ENCODE measurements around the gene TGFBR3. TPM values are rescaled to one million over a fixed set of nuclear protein-coding genes. Genes with fewer than 3 reads are reported as not detected.

Gene TGFBR3
- total RNA-seq, 3 donors from 2014 or later, result 18.9 to 34.1 (median 20.0) TPM

- ATAC-seq (no peak), DNase-seq (no peak)
- Mint-ChIP-seq H3K4me3 (no peak overlapping the region), H3K36me3 (ENCODE audit: insufficient read depth) (peaks cover 36% of the 10 kb centered on the region), H3K4me1 (ENCODE audit: low read depth) (peaks cover 38% of the 10 kb centered on the region), H3K27me3 (ENCODE audit: low read depth) (no peaks in the 10 kb centered on the region), H3K9me3 (no peaks in the 10 kb centered on the region)
These were observed 86.8 kb downstream of the TGFBR3 start for GRCh38 chr1:91799159-91799558.

- peaks cover 36% of the 10 kb centered on the region for H3K36me3 Mint-ChIP-seq (ENCODE audit: insufficient read depth)
- no peak overlapping the region for H3K4me3 Mint-ChIP-seq
- H3K4me1 Mint-ChIP-seq (ENCODE audit: low read depth), result peaks cover 34% of the 10 kb centered on the region
- ATAC-seq (no peak), DNase-seq (no peak)
- no peaks in the 10 kb centered on the region for H3K27me3 Mint-ChIP-seq (ENCODE audit: low read depth)
- H3K9me3 Mint-ChIP-seq, result no peaks in the 10 kb centered on the region
These were observed 87.2 kb downstream of the TGFBR3 start for GRCh38 chr1:91798740-91799139.

- no peak for ATAC-seq
- H3K4me1 Mint-ChIP-seq (ENCODE audit: low read depth), result peaks cover 29% of the 10 kb centered on the region
- H3K36me3 Mint-ChIP-seq (ENCODE audit: insufficient read depth), result peaks cover 34% of the 10 kb centered on the region
- no peaks in the 10 kb centered on the region for H3K27me3 Mint-ChIP-seq (ENCODE audit: low read depth)
- no peak overlapping the region for H3K4me3 Mint-ChIP-seq
- DNase-seq, result no peak
- H3K9me3 Mint-ChIP-seq, result no peaks in the 10 kb centered on the region
These were observed 87.7 kb downstream of the TGFBR3 start for GRCh38 chr1:91798241-91798648.

GRCh38 chr1:91797164-91797563 lies 88.8 kb downstream of the TGFBR3 start:
- Mint-ChIP-seq H3K9me3 (no peaks in the 10 kb centered on the region), H3K4me1 (ENCODE audit: low read depth) (peaks cover 32% of the 10 kb centered on the region), H3K4me3 (no peak overlapping the region), H3K27me3 (ENCODE audit: low read depth) (no peaks in the 10 kb centered on the region), H3K36me3 (ENCODE audit: insufficient read depth) (peaks cover 31% of the 10 kb centered on the region)
- DNase-seq (no peak), ATAC-seq (no peak)

- H3K36me3 Mint-ChIP-seq (ENCODE audit: insufficient read depth), result peaks cover 29% of the 10 kb centered on the region
- no peaks in the 10 kb centered on the region for H3K27me3 Mint-ChIP-seq (ENCODE audit: low read depth)
- DNase-seq (no peak), ATAC-seq (no peak)
- H3K4me1 Mint-ChIP-seq (ENCODE audit: low read depth), result peaks cover 37% of the 10 kb centered on the region
- no peaks in the 10 kb centered on the region for H3K9me3 Mint-ChIP-seq
- H3K4me3 Mint-ChIP-seq, result no peak overlapping the region
These were observed 89.6 kb downstream of the TGFBR3 start for GRCh38 chr1:91796390-91796654.

- no peaks in the 10 kb centered on the region for H3K27me3 Mint-ChIP-seq (ENCODE audit: low read depth)
- ATAC-seq, result no peak
- no peak overlapping the region for H3K4me3 Mint-ChIP-seq
- H3K4me1 Mint-ChIP-seq (ENCODE audit: low read depth), result peaks cover 41% of the 10 kb centered on the region
- DNase-seq, result no peak
- H3K36me3 Mint-ChIP-seq (ENCODE audit: insufficient read depth), result peaks cover 27% of the 10 kb centered on the region
- H3K9me3 Mint-ChIP-seq, result no peaks in the 10 kb centered on the region
These were observed 90.2 kb downstream of the TGFBR3 start for GRCh38 chr1:91795591-91796389.

- Mint-ChIP-seq H3K36me3 (ENCODE audit: insufficient read depth) (peaks cover 32% of the 10 kb centered on the region), H3K27me3 (ENCODE audit: low read depth) (no peaks in the 10 kb centered on the region), H3K9me3 (no peaks in the 10 kb centered on the region), H3K4me3 (no peak overlapping the region), H3K4me1 (ENCODE audit: low read depth) (peaks cover 42% of the 10 kb centered on the region)
- ATAC-seq (no peak), DNase-seq (no peak)
These were observed 92.1 kb downstream of the TGFBR3 start for GRCh38 chr1:91793877-91794276.

- no peak for DNase-seq
- peaks cover 32% of the 10 kb centered on the region for H3K36me3 Mint-ChIP-seq (ENCODE audit: insufficient read depth)
- no peaks in the 10 kb centered on the region for H3K9me3 Mint-ChIP-seq
- ATAC-seq, result no peak
- H3K27me3 Mint-ChIP-seq (ENCODE audit: low read depth), result no peaks in the 10 kb centered on the region
- no peak overlapping the region for H3K4me3 Mint-ChIP-seq
- H3K4me1 Mint-ChIP-seq (ENCODE audit: low read depth), result peaks cover 40% of the 10 kb centered on the region
These were observed 92.8 kb downstream of the TGFBR3 start for GRCh38 chr1:91793189-91793588.

- H3K4me3 Mint-ChIP-seq, result no peak overlapping the region
These were observed 93.4 kb downstream of the TGFBR3 start for GRCh38 chr1:91792489-91793071.

GRCh38 chr1:91791691-91792488 lies 94.1 kb downstream of the TGFBR3 start:
- Mint-ChIP-seq H3K4me1 (ENCODE audit: low read depth) (peaks cover 41% of the 10 kb centered on the region), H3K4me3 (no peak overlapping the region), H3K9me3 (no peaks in the 10 kb centered on the region), H3K36me3 (ENCODE audit: insufficient read depth) (peaks cover 27% of the 10 kb centered on the region), H3K27me3 (ENCODE audit: low read depth) (no peaks in the 10 kb centered on the region)
- DNase-seq (no peak), ATAC-seq (peak in 1 of 2 donors; percentile 58)

More at GRCh38 chr1:91792489-91793071, 93.4 kb downstream of the TGFBR3 start:
- DNase-seq (no peak), ATAC-seq (no peak)
- H3K4me1 Mint-ChIP-seq (ENCODE audit: low read depth), result peaks cover 41% of the 10 kb centered on the region
- no peaks in the 10 kb centered on the region for H3K9me3 Mint-ChIP-seq
- H3K27me3 Mint-ChIP-seq (ENCODE audit: low read depth), result no peaks in the 10 kb centered on the region
- peaks cover 30% of the 10 kb centered on the region for H3K36me3 Mint-ChIP-seq (ENCODE audit: insufficient read depth)

GRCh38 chr1:91791103-91791502 lies 94.8 kb downstream of the TGFBR3 start:
- DNase-seq (no peak), ATAC-seq (no peak)
- H3K9me3 Mint-ChIP-seq, result no peaks in the 10 kb centered on the region
- H3K4me1 Mint-ChIP-seq (ENCODE audit: low read depth), result peaks cover 41% of the 10 kb centered on the region
- H3K27me3 Mint-ChIP-seq (ENCODE audit: low read depth), result no peaks in the 10 kb centered on the region
- H3K4me3 Mint-ChIP-seq, result no peak overlapping the region
- H3K36me3 Mint-ChIP-seq (ENCODE audit: insufficient read depth), result peaks cover 24% of the 10 kb centered on the region

- DNase-seq (no peak), ATAC-seq (no peak)
- H3K4me3 Mint-ChIP-seq, result no peak overlapping the region
- H3K36me3 Mint-ChIP-seq (ENCODE audit: insufficient read depth), result peaks cover 20% of the 10 kb centered on the region
- no peaks in the 10 kb centered on the region for H3K9me3 Mint-ChIP-seq
- no peaks in the 10 kb centered on the region for H3K27me3 Mint-ChIP-seq (ENCODE audit: low read depth)
- peaks cover 41% of the 10 kb centered on the region for H3K4me1 Mint-ChIP-seq (ENCODE audit: low read depth)
These were observed 95.6 kb downstream of the TGFBR3 start for GRCh38 chr1:91790392-91790791.

GRCh38 chr1:91789273-91789997 lies 96.5 kb downstream of the TGFBR3 start:
- peaks cover 15% of the 10 kb centered on the region for H3K36me3 Mint-ChIP-seq (ENCODE audit: insufficient read depth)
- peaks cover 38% of the 10 kb centered on the region for H3K4me1 Mint-ChIP-seq (ENCODE audit: low read depth)
- no peak for DNase-seq
- no peaks in the 10 kb centered on the region for H3K9me3 Mint-ChIP-seq
- no peaks in the 10 kb centered on the region for H3K27me3 Mint-ChIP-seq (ENCODE audit: low read depth)
- no peak overlapping the region for H3K4me3 Mint-ChIP-seq
- ATAC-seq, result no peak

GRCh38 chr1:91787919-91788318 lies 98.0 kb downstream of the TGFBR3 start:
- Mint-ChIP-seq H3K9me3 (no peaks in the 10 kb centered on the region), H3K4me1 (ENCODE audit: low read depth) (peaks cover 38% of the 10 kb centered on the region), H3K27me3 (ENCODE audit: low read depth) (no peaks in the 10 kb centered on the region), H3K36me3 (ENCODE audit: insufficient read depth) (peaks cover 16% of the 10 kb centered on the region), H3K4me3 (no peak overlapping the region)
- no peak for DNase-seq
- ATAC-seq, result no peak
